HCT116 (cell line): ENCODE measurements around the gene RTTN. TPM values are rescaled to one million over a fixed set of nuclear protein-coding genes. Genes with fewer than 3 reads are reported as not detected.

ENCODE experiments used
- ATAC-seq: fragments of 200-7000 bp; cut with Tn5 transposase; 2 replicates; pipeline ENCODE4 v1.9.1; 2020; ENCODE audit warnings: mild to moderate bottlenecking, moderate library complexity
- BruUV-seq: library from RNA; stranded (reverse); fragments of 400-500 nt; replicated peaks from 2 replicates; lab custom pipeline; 2021; lab: Mats Ljungman, UMichigan
- CTCF ChIA-PET: fragments of 300-600 bp; sonication (Branson Sonifier 250); formaldehyde crosslinking; loops from one replicate; lab custom pipeline; 2021; ENCODE audit warnings: antibody characterized with exemption; lab: Charles Lee
- POLR2A ChIA-PET: fragments of 300-600, 350-600 bp; sonication (Branson Sonifier 250); formaldehyde crosslinking; loops from one replicate; lab custom pipeline; 2021; ENCODE audit warnings: antibody characterized with exemption; lab: Charles Lee
- RAD21 ChIA-PET, 2 experiments: fragments of 300-600 bp; sonication (Branson Sonifier 250); formaldehyde crosslinking; loops; one replicate each; lab custom pipeline; 2023; ENCODE audit warnings: low total read pairs in 2 of 2; ENCODE audit not compliant: uncharacterized antibody in 2 of 2, unreplicated experiment in 2 of 2, low non-redundant PET in 1 of 2; lab: Charles Lee
- DNase-seq: peaks from one replicate; pipeline ENCODE4 v3.0.0-alpha.2; 2010; ENCODE audit warnings: low read depth, low spot score
- H2AFZ ChIP-seq: fragments of 200-600 bp; shearing (Covaris generic), sonication (generic); 2 replicates; pipeline ENCODE4 v1.6.1; 2017; ENCODE audit warnings: low read depth, mixed run types, mixed read lengths, antibody characterized with exemption, low read length; ENCODE audit not compliant: poor library complexity, severe bottlenecking
- H3K27ac ChIP-seq: 2 replicates; pipeline ENCODE4 v1.5.1; 2012; ENCODE audit warnings: low read depth, low read length
- H3K27me3 ChIP-seq: fragments of 200-600 bp; sonication (generic); 2 replicates; pipeline ENCODE4 v1.6.1; 2016; ENCODE audit warnings: mixed run types, low read length, mixed read lengths; ENCODE audit not compliant: insufficient read depth
- H3K36me3 ChIP-seq, 2 experiments: fragments of 200-500 bp in 1 of 2; fragments of 200-600 bp in 1 of 2; sonication (Bioruptor generic) in 1 of 2; sonication (generic) in 1 of 2; 2 replicates each; pipeline versions ENCODE4 v1.5.1 to v1.6.1; 2014 to 2016; ENCODE audit warnings: low read length in 2 of 2, inconsistent platforms in 1 of 2, mixed read lengths in 1 of 2, mixed run types in 1 of 2; ENCODE audit not compliant: insufficient read depth in 2 of 2, control insufficient read depth in 1 of 2
- H3K4me1 ChIP-seq, 2 experiments: fragments of 200-600 bp in 1 of 2; sonication (generic) in 1 of 2; 2 replicates each; pipeline versions ENCODE4 v1.5.1 to v1.6.1; 2012 to 2017; ENCODE audit warnings: low read length in 2 of 2, inconsistent platforms in 1 of 2, mild to moderate bottlenecking in 1 of 2, mixed read lengths in 1 of 2, mixed run types in 1 of 2, moderate library complexity in 1 of 2; ENCODE audit not compliant: insufficient read depth in 2 of 2, control insufficient read depth in 1 of 2
- H3K4me2 ChIP-seq: fragments of 200-600 bp; sonication (generic); 2 replicates; pipeline ENCODE4 v1.6.1; 2017; ENCODE audit warnings: mixed run types, low read length, mixed read lengths
- H3K4me3 ChIP-seq, 2 experiments: fragments of 200-600 bp in 1 of 2; sonication (generic) in 1 of 2; replicated peaks in 1 of 2; 2 replicates each; pipeline ENCODE4 v1.5.1; 2011 to 2016; ENCODE audit warnings: low read length in 2 of 2, control low read depth in 1 of 2, low read depth in 1 of 2, mild to moderate bottlenecking in 1 of 2, mixed read lengths in 1 of 2, mixed run types in 1 of 2
- H3K79me2 ChIP-seq: fragments of 200-600 bp; sonication (generic); 2 replicates; pipeline ENCODE4 v1.6.1; 2017; ENCODE audit warnings: mild to moderate bottlenecking, mixed run types, low read length, moderate library complexity, mixed read lengths; ENCODE audit not compliant: insufficient read depth
- H3K9ac ChIP-seq: fragments of 200-600 bp; sonication (generic); 2 replicates; pipeline ENCODE4 v1.6.1; 2016; ENCODE audit warnings: low read length, mixed read lengths
- H3K9me2 ChIP-seq: fragments of 200-600 bp; sonication (generic), shearing (Covaris generic); 2 replicates; pipeline ENCODE4 v1.6.1; 2017; ENCODE audit warnings: mixed run types, mild to moderate bottlenecking, moderate library complexity; ENCODE audit not compliant: insufficient read depth
- H3K9me3 ChIP-seq, 2 experiments: fragments of 200-500 bp in 1 of 2; fragments of 200-600 bp in 1 of 2; sonication (Bioruptor generic) in 1 of 2; sonication (generic) in 1 of 2; 2 replicates each; pipeline ENCODE4 v1.6.1; 2014 to 2017; ENCODE audit warnings: low read length in 2 of 2, mixed read lengths in 2 of 2, inconsistent platforms in 1 of 2, low read depth in 1 of 2, mild to moderate bottlenecking in 1 of 2, mixed run types in 1 of 2, moderate library complexity in 1 of 2; ENCODE audit not compliant: control insufficient read depth in 1 of 2, insufficient read depth in 1 of 2
- H4K20me1 ChIP-seq: fragments of 200-600 bp; sonication (generic), shearing (Covaris generic); 2 replicates; pipeline ENCODE4 v1.6.1; 2017; ENCODE audit warnings: mixed run types, mild to moderate bottlenecking, moderate library complexity; ENCODE audit not compliant: insufficient read depth
- ATF3 ChIP-seq: IDR thresholded peaks from 2 replicates; pipeline ENCODE4 v1.6.1; 2012
- CEBPB ChIP-seq: IDR thresholded peaks from 2 replicates; pipeline ENCODE4 v1.6.1; 2012; ENCODE audit warnings: low read depth
- ELF1 ChIP-seq: IDR thresholded peaks from 2 replicates; pipeline ENCODE4 v1.6.1; 2012; ENCODE audit warnings: low read depth, borderline replicate concordance
- EZH2 ChIP-seq: fragments of 200-600 bp; sonication (generic); IDR thresholded peaks from 2 replicates; pipeline ENCODE4 v1.6.1; 2017; ENCODE audit warnings: antibody characterized with exemption, mixed run types
- EZH2phosphoT487 ChIP-seq: fragments of 200-600 bp; IDR thresholded peaks from 2 replicates; pipeline ENCODE4 v1.6.1; 2018; ENCODE audit warnings: antibody characterized with exemption, borderline replicate concordance
- JUND ChIP-seq: IDR thresholded peaks from 2 replicates; pipeline ENCODE4 v1.6.1; 2012
- POLR2A ChIP-seq: IDR thresholded peaks from 2 replicates; pipeline ENCODE4 v1.7.0; 2011; ENCODE audit warnings: borderline replicate concordance; ENCODE audit not compliant: insufficient read depth, insufficient read length; ENCODE audit errors: extremely low read depth
- POLR2AphosphoS5 ChIP-seq: IDR thresholded peaks from 2 replicates; pipeline ENCODE4 v1.6.1; 2011; ENCODE audit warnings: mild to moderate bottlenecking, low read depth, low read length, moderate library complexity
- RAD21 ChIP-seq: IDR thresholded peaks from 2 replicates; pipeline ENCODE4 v1.6.1; 2012; ENCODE audit warnings: low read depth, mild to moderate bottlenecking
- REST ChIP-seq: IDR thresholded peaks from 2 replicates; pipeline ENCODE4 v1.6.1; 2012; ENCODE audit warnings: low read depth
- SIN3A ChIP-seq: IDR thresholded peaks from 2 replicates; pipeline ENCODE4 v1.6.1; 2012; ENCODE audit warnings: low read depth
- SP1 ChIP-seq: IDR thresholded peaks from 2 replicates; pipeline ENCODE4 v1.6.1; 2012; ENCODE audit warnings: low read depth
- SRF ChIP-seq: IDR thresholded peaks from 2 replicates; pipeline ENCODE4 v1.6.1; 2012; ENCODE audit warnings: low read depth
- TCF7L2 ChIP-seq: IDR thresholded peaks from 2 replicates; pipeline ENCODE4 v1.7.0; 2011; ENCODE audit warnings: borderline replicate concordance, inconsistent platforms; ENCODE audit not compliant: insufficient read depth, insufficient read length; ENCODE audit errors: extremely low read depth
- ZNF274 ChIP-seq: fragments of 200-500 bp; sonication (Bioruptor generic); IDR thresholded peaks from 2 replicates; pipeline ENCODE4 v1.6.1; 2014; ENCODE audit warnings: mild to moderate bottlenecking, low read depth, low read length, inconsistent platforms
- intact Hi-C: fragments of 100-400 bp; cut with micrococcal nuclease; formaldehyde crosslinking; loops from 2 replicates; pipeline ENCODE4 v1.10.0; 2022
- total RNA-seq: library from RNA; stranded (reverse); gene quantifications from one replicate; pipeline ENCODE4 v1.2.1, GENCODE V29; 2021; ENCODE audit not compliant: unreplicated experiment

The RTTN gene
- total RNA-seq, 1 experiment from 2014 or later = 41.2 TPM

DNA sequence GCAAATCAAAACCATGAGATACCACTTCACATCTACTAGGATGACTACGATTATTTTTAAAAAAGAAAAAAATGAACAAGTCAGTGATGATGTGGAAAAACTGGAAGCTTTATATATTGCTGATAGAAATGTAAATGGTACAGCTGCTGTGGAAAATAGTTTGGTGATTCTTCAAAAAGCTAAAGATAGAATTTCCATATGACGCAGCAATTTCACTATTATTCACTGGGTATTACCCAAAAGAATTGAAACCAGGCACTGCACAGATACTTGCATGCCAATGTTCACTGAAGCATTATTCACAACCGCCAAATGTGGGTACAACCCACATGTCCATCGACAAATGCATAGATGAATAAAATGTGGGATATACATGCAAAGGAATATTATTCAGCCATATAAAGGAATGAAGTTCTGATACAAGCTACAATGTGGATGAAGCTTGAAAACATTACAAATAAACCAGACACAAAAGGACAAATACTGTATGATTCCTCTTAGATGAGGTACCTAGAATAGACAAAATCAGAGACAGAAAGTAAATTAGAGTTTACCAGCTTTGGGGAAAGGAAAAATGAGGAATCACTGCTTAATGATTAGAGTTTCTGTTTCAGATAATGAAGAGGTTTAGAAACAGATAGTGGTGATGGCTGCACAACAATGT, 11.1 kb downstream of the RTTN start:
- intact Hi-C loops = no loop called here
- Histone ChIP-seq H3K4me2 (no peak overlapping the region), H3K79me2 (peaks cover 55% of the 10 kb centered on the region), H3K4me1 (peaks cover 20 to 36% of the 10 kb centered on the region in 2 experiments), H2AFZ (no peak overlapping the region), H3K4me3 (no peak overlapping the region), H3K36me3 (peaks cover 31 to 57% of the 10 kb centered on the region in 2 experiments), H3K9me3 (no peaks in the 10 kb centered on the region), H3K27ac (no peak overlapping the region), H3K27me3 (no peaks in the 10 kb centered on the region), H3K9me2 (no peaks in the 10 kb centered on the region), H3K9ac (no peak overlapping the region), H4K20me1 (no peaks in the 10 kb centered on the region)
- RAD21 ChIA-PET = interaction anchor here in 1 of 2 experiments (1.8 kb wide), 1 partner anchor 240 kb away, joined by 8 read pairs; no protein-coding TSS in a partner anchor
- TF ChIP-seq TCF7L2 = no peak
- no peak for TF ChIP-seq JUND
- no peak for TF ChIP-seq RAD21
- TF ChIP-seq SP1 = no peak
- no peak for TF ChIP-seq POLR2AphosphoS5
- TF ChIP-seq ATF3 = no peak
- ATAC-seq = no peak
- POLR2A ChIA-PET = interaction anchor here (1.1 kb wide), 1 partner anchor 190 kb away, joined by 4 read pairs; no protein-coding TSS in a partner anchor
- no TSS peak for BruUV-seq
- DNase-seq = no peak
- CTCF ChIA-PET = interaction anchor here (1.7 to 3.8 kb wide), 5 partner anchors 11 to 259 kb away, joined by 7 to 64 read pairs (median 21); partner anchors contain the start of gene RTTN

DNA sequence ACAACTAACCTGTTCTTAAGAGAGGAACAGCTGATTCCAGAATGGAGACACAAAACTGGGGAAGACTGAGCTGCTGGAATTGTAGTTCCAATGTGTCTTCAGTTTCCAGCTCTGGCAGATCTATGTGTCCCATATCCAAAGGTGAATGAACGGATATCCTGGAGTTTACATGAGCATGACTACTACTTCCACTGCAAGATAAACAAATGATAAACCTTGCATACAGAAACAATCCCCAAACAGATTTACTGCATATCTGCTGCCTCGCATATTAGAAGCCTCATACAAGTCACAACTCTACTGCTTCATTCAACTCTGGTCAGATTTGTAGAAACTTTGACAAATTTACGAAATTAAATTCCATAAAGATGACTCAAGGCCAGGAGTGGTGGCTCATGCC, 15.0 kb downstream of the RTTN start:
- no peak for ATAC-seq
- Histone ChIP-seq H4K20me1 (no peaks in the 10 kb centered on the region), H3K79me2 (peaks cover 41% of the 10 kb centered on the region), H3K36me3 (peaks cover 30 to 48% of the 10 kb centered on the region in 2 experiments), H3K4me1 (peaks cover 2 to 11% of the 10 kb centered on the region in 2 experiments; a peak in 2 of 4 replicates), H3K9me3 (no peaks in the 10 kb centered on the region), H3K9me2 (no peaks in the 10 kb centered on the region), H3K27me3 (no peaks in the 10 kb centered on the region), H3K4me2 (no peak overlapping the region), H2AFZ (no peak overlapping the region), H3K27ac (no peak overlapping the region), H3K9ac (no peak overlapping the region), H3K4me3 (no peak overlapping the region)
- BruUV-seq = no TSS peak
- ChIA-PET RAD21 (no interaction called here), CTCF (no interaction called here), POLR2A (no interaction called here)
- no peak for DNase-seq
- intact Hi-C loops = no loop called here
- no peak for TF ChIP-seq SIN3A
- no peak for TF ChIP-seq RAD21
- TF ChIP-seq EZH2phosphoT487 = no peak
- no peak for TF ChIP-seq ELF1
- TF ChIP-seq ZNF274 = no peak
- TF ChIP-seq POLR2A = no peak
- TF ChIP-seq REST = no peak
- TF ChIP-seq EZH2 = no peak
- no peak for TF ChIP-seq CEBPB
- TF ChIP-seq SP1 = no peak
- no peak for TF ChIP-seq SRF
- no peak for TF ChIP-seq POLR2AphosphoS5
